HG02884 (cell line): ENCODE data around the gene TUBB6.

Experiments
- ATAC-seq: cut with Tn5 transposase; IDR thresholded peaks from one replicate; pipeline ENCODE4 v1.9.1; 2021; ENCODE audit warnings: mild to moderate bottlenecking, moderate library complexity; ENCODE audit not compliant: unreplicated experiment

Gene TUBB6

DNA sequence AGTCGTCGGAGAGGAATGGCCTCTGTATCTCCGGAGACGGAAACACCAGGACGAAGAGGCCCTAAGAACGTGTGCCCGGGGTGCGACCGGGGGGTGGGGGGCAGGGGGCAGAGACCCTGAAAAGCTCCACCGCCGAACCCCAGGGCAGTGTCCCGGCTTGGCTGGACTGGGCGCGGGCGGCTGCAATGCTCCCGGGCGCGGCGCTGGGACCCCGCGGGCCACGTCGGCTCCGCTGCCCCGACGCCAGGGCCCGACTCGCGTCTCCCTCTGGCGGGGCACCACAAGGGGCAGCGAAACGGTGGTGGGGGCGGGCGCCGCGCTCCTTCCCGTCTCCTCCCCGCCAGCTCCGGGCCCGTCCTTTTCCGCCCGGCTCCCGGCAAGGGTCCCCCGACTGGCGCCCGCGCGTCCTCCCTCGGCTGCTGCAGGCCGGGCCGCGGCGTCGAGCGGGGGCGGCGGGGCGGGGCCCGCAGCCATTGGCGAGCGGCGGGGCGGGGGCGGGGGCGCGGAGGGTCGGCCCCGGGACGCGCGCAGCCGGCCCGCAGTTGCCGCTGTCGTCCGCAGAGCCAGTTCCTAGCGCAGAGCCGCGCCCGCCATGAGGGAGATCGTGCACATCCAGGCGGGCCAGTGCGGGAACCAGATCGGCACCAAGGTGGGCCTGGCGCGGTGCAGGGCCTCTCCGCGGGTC is at the start of gene TUBB6:
TSS of gene TUBB6 (plus strand) at position 541 of the 685 bp plus-strand sequence. CDS start at position 593, 52 bp downstream.
- ATAC-seq: peak; percentile 44

DNA sequence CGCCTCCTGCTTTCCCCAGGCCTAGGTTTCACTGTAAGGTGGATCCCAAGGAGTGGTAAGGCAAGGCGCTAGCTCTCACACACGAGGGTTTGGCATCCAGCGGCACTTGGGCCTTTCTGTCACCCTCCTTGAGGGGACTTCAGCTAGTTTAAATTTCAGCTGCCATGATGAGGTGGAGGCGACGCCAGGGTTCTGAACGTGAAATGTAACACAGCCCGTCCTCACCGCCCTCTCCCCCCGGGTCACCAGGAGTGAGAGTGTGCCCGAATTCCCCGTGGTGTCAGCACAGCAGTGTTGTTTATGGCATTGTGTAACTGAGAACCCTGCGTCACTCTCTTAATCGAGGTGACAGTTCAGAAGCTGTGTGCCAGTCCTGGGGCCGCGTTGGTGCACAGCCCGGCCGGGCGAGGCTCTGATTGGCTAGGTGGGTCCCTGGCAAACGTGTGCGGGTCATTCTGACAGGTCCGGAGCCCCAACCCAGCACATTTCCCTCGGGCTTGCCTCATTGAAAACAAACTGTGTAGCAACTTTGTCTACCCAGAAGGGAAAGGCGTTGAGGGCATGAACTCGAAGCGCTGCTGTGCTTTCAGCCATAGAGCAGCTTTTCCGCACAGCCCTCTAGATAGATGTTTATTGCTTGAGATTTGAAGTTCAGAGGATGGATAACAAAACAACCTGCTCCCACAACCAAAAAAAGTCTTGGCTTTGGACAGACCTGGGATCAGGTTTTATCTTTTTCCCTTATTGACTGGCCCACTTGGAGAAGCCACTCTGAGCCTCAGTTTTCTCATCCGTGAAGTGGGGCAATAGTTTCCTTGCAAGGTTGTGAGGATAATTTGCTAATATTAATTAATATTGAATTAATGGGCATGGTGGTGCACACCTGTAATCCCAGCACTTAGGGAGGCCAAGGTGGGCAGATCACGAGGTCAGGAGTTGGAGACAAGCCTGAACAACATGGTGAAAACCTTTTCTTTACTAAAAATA is 49.0 kb upstream of the TUBB6 start:
- ATAC-seq: no peak

DNA sequence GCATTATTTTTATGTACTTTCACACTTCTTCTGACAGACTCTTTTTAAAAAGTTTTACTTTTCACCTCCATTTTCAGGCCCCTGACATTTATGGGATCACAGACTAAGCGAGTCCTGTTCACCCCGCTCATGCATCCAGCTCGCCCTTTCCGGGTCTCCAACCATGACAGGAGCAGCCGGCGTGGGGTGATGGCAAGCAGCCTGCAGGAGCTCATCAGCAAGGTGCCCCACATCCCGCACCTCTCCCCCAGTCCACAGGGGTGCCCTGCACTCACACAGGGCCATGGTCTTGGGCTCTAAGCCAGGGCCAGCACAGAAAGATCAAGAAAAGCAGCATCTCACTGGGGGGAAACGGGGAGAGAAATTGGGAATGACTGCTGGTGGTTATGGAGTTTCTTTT is 45.3 kb upstream of the TUBB6 start:
- no peak for ATAC-seq

DNA sequence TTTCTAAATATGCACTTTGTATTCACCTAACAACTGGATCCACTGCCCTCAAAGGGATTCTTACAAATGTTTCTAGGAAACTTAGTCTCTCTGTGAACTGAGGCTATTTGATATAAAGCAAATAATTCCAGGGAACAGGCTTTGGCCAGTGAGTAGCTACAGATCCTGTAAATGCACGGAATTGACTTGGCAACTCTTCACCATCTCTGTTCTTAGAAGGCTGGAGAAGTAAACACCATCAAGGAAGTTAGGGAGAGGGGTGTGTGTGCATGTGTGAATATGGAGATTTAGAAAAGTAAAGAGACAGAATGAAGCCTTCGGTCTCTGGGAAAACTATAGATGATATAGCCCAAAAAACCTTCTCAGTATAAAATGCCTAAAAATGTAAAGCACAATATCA is 43.2 kb upstream of the TUBB6 start:
- no peak for ATAC-seq

DNA sequence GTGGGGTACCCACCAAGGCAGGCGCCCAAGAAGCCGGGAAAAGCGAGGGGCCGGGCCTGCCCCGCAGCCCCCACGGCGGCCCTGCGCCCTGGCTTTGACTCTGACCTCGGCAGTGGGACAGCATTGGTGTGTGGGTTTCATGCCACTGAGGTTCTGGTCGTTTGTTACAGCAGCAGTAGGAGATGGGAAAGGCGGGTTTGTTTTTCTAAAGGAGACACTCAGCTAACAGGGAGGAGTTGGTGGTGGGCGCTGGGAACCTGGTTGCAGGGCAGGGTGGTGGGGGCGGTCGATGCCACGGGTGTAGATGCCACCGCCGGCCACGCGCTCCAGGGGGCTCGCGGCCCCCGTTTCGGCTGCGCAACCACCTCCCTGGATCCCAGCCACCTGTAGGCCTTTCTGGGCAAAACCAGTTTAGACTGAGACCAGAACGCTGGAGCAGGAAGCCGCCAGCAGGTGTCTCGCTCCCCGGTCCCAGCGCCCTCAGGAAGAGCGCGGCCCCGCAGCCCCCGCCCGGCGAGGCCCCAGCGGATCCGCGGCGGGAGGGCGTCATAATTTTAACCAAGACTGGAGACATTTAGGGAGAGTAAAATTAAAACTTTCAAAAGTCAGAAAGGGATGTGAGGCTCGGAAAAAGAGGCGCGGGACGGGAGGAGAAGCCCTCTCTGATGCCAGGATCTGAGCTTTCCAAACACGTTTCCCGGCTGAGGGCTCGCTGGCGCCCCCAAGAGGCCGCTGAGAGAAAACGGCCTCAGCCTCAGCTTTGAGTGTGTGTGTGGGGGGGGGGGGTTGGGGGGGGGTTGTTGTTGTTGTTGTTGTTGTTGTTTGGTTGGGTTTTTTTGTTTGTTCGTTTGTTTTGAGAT is 36.4 kb upstream of the TUBB6 start:
- ATAC-seq: peak; percentile 83

DNA sequence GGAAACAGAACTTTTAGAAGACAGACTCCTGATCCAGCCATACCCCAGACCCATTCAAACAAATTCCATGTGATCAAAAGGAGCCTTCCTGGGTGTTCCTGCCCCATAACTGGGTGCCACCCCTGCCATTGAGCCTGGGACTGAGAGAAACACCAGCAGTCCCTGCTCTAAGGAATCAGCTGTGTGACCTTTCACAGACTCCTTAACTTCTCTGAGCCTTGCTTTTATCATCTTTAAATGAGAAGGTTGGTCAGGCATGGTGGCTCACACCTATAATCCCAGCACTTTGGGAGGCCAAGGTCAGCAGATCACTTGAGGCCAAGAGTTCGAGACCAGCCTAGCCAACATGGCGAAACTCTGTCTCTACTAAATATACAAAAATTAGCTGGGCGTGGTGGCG is 33.2 kb upstream of the TUBB6 start:
- no peak for ATAC-seq

DNA sequence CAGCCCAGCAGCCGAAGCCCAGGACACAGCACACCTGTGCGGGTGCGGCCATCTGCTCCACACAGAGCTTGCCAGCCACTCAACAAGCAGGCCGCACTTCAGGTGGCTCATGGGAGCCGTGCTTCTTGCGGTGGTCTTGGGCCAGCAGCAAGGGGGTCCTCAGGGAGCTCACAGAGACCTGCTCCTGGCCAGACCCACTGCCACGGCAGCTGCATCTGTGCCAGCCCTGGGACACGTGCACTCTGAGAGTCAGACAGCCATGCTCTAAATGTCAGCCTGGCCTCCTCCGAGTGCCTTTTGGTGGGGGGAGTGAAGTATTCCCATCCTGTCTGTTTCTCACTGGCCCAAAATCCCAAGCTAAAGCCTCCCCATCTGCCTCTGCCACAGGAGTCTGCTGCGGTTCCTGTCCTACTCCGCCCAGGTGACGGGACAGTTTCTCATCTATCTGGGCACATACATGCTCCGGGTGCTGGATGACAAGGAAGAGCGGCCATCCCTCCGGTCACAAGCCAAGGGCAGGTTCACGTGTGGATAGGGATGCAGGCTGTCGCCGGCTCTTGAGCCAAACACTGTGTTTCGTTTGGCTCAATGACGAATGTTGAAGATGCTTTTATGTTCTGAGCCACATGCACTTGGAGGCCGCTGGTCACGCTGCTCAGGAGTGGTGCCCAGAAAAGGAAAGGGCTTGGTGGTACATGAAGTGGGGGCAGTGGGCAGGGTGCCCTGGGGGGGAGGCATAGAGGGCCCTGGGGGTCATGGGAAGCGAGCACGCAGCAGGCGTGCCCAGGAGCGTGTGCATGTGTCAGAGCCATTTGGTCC is 31.1 kb upstream of the TUBB6 start:
- ATAC-seq: no peak

DNA sequence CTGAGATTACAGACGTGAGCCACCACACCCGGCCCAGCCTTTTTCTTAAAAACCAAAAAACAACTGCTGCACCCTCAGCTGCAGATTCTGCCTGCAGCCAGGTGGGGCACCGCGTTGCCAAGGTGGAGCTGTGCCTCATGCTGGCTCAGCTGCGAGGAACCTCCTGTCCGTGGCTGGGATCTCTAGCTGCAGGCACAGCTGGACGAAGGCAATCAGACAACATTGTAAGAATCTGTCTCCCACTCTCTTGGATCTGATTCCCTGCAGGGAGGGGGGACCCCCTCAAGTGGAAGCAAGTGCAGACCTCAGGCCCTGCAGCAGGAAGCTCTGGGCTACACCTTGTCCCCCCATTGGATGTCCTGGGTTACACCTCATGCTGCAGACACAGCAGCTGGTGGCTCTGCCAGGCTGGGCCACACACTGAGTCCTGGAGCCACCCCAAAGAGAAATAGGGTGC is 29.8 kb upstream of the TUBB6 start:
- no peak for ATAC-seq

DNA sequence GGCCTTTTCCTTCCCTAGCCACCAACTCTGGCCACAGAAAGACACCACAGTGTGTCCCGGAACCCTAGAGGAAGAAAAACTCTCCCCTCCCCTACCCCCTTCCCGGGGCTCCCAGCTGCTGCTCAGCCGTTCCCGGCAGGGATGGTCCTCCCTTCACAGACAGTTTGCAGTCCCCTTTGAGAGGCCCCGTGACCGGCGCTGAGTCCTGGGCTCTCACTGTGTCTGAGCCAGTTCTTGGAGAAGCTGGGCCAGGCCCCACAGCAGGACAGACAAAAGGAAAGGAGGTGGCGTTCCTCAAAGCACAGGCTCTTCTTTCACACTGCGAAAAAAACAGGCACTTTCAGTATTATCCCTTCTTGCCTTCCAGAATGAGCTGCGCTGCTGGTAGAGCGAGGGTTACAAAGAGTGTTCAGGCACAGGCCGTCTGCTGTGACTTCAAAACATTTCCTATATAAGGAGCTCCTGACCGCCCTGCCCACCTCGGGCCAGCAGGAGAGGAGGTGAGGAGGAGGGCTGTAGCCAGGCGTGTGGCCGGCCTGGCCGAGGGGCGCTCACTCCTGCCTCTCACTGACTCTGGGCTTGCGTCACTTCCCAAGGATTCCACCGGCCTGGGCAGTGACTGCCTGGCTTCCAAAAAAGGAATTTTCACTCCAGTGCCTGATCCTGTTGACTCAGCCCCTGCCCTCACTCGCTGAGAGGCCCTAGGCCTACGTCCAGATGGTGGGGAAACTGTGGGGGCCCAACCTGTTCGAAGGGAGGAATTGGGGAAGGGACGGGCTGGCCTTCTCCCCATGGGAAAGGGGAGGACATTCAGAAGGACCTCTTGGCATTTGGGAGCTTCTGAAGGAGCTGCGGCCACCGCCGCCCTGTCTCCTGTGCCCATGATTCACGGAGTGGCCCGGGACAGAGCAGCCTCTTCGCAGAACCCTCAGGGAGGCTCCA is 29.0 kb upstream of the TUBB6 start:
- ATAC-seq: no peak

DNA sequence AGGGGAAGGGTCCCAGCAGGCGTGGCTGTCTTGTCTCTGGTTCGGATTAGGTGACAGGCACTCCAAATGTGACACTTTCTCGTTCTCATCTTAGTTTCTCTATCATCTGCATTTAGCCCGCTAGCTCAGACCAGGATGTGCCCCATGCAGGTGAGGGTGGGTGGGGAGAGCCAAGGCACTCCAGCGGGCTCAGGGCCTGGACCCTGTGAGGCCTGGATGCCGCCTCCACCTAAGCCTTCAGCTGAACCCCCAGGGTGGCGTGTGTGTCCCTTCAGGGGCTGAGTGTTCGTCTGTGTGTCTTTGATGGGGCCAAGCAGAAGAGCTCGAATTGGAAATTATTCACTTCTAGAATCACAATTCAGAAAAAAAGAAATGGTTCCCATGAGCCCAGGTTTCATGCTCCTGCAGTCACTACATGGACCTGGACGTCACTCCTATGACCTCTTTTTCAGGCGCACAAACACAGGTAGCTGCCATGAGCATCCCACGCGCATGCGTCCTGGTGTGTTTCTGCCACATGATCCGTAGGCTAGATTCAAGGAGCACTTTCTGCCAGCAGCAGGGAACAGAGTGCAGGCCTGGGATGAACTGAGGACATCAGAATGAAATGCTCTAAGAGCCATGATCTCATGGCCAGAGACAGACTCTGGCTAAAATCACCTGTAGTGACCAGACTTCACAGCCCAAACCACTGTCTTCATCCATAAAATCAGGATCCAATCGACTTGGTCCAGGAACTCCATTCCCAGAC is 28.1 kb upstream of the TUBB6 start:
- no peak for ATAC-seq

DNA sequence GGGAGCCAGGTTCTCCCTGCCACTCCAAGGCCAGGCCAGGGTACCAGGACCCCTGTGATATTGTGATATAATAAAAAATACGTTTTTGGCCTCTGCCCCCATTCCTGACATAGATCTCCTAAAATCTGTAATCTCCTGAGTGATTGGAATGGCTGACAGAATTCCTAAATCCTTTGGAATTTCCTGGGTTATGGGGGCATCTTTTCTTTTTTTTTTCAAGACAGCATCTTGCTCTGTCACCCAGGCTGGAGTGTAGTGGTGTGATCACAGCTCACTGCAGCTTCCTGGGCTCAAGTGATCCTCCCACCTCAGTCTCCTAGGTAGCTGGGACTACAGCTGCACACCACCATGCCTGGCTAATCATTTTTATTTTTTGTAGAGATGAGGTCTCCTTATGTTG is 26.2 kb upstream of the TUBB6 start:
- no peak for ATAC-seq

DNA sequence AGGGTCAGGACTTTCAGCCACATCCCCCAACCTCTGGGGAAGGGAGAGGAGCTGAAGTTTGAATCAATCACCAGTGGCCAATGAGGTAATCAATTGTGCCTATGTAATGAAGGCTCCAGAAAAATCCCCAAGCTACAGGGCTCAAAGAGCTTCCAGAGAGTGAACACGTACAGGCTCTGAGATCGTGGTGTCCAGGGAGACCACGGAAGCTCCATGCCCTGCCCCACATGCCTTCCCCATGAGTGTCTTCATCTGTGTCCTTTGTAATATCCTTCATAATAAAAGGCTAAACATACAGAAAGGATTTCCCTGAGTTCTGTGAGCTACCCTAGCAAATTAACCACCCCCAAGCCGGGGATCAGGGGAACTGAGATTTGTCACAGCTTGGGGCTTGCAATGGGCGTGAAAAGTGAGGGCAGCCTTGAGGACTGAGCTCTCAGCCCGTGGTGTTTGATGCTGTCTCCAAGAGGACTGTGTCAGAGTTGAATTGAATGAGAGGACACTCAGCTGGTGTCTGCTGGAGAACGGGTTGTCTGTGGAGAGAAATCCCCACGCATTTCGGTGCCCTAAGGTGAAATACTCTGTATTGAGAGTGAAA is 25.5 kb upstream of the TUBB6 start:
- ATAC-seq: no peak

DNA sequence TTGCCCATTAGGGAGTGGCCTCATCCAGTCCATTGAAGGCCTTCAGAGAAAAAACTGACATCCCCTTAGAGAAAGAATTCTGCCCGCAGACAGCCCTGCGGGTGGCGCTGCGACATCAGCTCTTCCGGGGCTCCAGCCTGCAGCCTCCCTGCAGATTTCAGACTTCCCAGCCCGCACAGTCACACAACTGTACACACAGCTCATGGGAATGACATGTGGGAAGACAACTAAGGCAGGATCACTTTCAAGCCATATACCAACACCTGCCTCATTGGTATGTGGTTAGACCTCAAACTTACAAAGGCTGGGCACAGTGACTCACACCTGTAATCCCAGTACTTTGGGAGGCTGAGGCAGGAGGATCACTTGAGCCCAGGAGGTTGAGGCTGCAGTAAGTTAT is 24.8 kb upstream of the TUBB6 start:
- no peak for ATAC-seq

DNA sequence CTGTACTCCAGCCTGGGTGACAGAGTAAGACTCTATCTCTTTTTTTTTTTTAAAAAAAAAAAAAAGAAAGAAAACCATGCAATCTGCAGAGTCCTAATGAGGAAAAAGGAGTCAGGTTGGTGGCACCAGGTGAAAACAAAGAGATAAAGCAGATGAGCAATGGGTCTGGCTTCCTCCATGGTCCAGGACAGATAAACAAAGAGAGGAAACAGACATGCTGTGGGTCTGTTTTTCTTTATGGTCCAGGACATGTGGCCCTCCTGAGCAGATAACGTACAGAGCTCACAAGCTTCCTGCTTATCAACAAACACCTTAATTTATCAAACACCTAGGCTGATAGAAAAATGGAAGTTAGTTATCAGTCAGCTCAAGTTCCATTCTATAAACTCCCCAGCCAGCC is 24.4 kb upstream of the TUBB6 start:
- ATAC-seq: no peak

DNA sequence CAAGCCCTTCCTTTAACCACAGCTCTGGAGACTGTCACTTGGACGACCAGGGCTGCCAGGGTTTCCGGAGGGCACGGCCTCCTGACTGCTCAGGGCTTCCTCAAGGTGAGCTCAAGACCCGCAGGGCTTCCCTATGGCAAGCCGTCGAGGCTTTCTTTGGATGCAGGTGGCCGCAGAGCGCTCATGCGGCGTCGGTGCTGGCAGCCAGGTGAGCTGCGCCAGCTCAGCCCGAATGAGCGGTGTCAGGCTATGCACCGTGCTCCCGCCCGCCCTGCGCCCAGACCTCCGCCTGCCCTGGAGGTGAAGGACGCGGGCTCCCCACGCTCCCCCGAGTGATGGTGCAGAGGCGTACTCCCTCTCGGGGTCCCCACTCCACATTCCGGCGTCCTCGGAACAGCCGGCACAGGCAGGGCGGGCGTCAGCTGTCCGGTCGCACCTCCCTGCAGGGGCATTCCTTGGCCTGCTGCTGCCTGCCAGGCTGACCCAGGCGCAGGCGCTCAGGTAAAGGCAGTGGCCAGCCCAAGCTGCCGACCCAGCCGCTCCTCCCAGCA is 20.8 kb upstream of the TUBB6 start:
- no peak for ATAC-seq

DNA sequence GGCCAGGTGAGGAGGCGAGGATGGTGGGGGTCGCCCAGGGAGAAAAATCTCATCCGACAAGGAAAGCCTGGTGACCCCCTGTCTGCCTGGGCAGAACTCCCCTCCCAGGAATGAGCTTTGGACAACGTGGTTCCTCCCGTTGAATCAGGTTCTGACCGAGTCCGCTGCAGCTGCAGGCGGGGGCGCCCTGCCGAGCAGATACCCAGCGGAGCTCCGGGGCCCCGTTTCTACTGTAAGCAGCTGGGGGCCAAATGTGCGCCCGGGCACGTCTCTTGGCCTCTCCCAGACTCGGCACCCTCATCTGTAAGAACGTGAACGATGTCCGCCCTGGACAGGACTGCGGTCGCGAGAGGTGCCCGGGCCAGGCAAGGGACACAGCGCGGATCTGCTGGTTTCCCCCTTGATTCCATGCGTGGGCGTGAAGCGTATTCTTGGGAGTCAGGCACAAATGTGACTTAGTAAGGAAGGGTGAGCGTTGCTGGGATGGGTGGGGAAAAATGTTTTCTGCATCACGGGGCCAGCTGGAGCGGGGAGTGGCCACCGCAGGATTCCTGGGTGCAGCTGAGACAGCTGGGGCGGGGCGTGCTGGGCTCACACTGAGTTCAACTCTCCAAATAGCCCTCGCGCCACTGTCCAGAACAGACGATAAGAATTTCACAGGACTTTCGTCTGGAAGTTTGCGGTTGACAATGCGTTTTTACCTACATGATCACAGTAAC is 20.2 kb upstream of the TUBB6 start:
- no peak for ATAC-seq

DNA sequence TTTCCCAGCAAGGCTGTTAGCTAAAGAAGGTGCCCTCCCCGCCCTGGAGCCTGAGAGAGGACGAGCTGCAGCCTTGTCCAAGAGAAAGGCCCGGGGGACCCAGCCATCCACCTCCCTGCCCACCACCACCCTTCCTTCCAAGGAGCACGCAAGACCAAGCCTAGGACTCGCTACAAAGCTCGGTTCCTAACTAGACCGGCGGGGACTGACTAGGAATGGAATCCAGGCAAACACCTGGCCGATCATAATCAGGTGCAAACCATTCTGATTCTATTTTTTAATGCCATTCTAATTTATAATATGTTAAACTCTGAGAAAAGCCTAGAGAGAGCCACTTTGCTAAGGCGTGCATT is 19.7 kb upstream of the TUBB6 start:
- ATAC-seq: no peak
